Measurements from ENCODE around the gene ABCC10. TPM values are rescaled to one million over a fixed set of nuclear protein-coding genes. Genes with fewer than 3 reads are reported as not detected.

Gene ABCC10
- total RNA-seq, 4 donors from 2014 or later = 16.1 to 39.1 (median 27.4) TPM

- TF ChIP-seq CTCF (IDR thresholded peaks at IDR 0.05) = no peak
- TF ChIP-seq POLR2A (IDR thresholded peaks at IDR 0.05) = no peak
- no peak for TF ChIP-seq POLR2AphosphoS5 (IDR thresholded peaks at IDR 0.05)
- TF ChIP-seq EP300 (IDR thresholded peaks at IDR 0.05) = no peak
- WGBS = 95% methylated on average over 3 of the region's 3 CpGs
- peak overlapping the region; percentile 90 for H3K27ac ChIP-seq
- H3K4me3 ChIP-seq = peak overlapping the region; percentile 87
- no peak for DNase-seq (ENCODE audit: low spot score in 2 of 2)
- H3K4me1 ChIP-seq = peaks cover 30% of the 10 kb centered on the region
- H3K9me3 ChIP-seq = no peaks in the 10 kb centered on the region
- no peaks in the 10 kb centered on the region for H3K27me3 ChIP-seq
- H3K36me3 ChIP-seq = peaks cover 17% of the 10 kb centered on the region
Observed at GRCh38 chr6:43428874-43429273, 1.5 kb downstream of the ABCC10 start.

- H3K27me3 ChIP-seq = no peaks in the 10 kb centered on the region
- peaks cover 44% of the 10 kb centered on the region for H3K4me1 ChIP-seq
- H3K4me3 ChIP-seq = no peak overlapping the region
- DNase-seq (ENCODE audit: low spot score in 2 of 2) = peak in 1 of 2 donors; percentile 73
- H3K27ac ChIP-seq = no peak overlapping the region
- TF ChIP-seq CTCF (IDR thresholded peaks at IDR 0.05) (no peak), POLR2A (IDR thresholded peaks at IDR 0.05) (no peak), EP300 (IDR thresholded peaks at IDR 0.05) (no peak), POLR2AphosphoS5 (IDR thresholded peaks at IDR 0.05) (no peak)
- no peaks in the 10 kb centered on the region for H3K9me3 ChIP-seq
- WGBS = 82% methylated on average over 9 of the region's 19 CpGs
- H3K36me3 ChIP-seq = peaks cover 17% of the 10 kb centered on the region
Observed at GRCh38 chr6:43432009-43432945, 4.9 kb downstream of the ABCC10 start.

GRCh38 chr6:43433148-43433547, 5.8 kb downstream of the ABCC10 start:
- Histone ChIP-seq H3K4me1 (peaks cover 50% of the 10 kb centered on the region), H3K27me3 (no peaks in the 10 kb centered on the region), H3K27ac (no peak overlapping the region), H3K4me3 (no peak overlapping the region), H3K9me3 (no peaks in the 10 kb centered on the region), H3K36me3 (peaks cover 20% of the 10 kb centered on the region)
- 88% methylated on average over 4 of the region's 8 CpGs for WGBS
- no peak for TF ChIP-seq POLR2A (IDR thresholded peaks at IDR 0.05)
- TF ChIP-seq EP300 (IDR thresholded peaks at IDR 0.05) = no peak
- TF ChIP-seq POLR2AphosphoS5 (IDR thresholded peaks at IDR 0.05) = no peak
- no peak for TF ChIP-seq CTCF (IDR thresholded peaks at IDR 0.05)
- DNase-seq (ENCODE audit: low spot score in 2 of 2) = no peak

GRCh38 chr6:43434001-43434840, 6.9 kb downstream of the ABCC10 start:
- no peaks in the 10 kb centered on the region for H3K27me3 ChIP-seq
- H3K27ac ChIP-seq = no peak overlapping the region
- no peaks in the 10 kb centered on the region for H3K9me3 ChIP-seq
- TF ChIP-seq EP300 (IDR thresholded peaks at IDR 0.05) (no peak), POLR2AphosphoS5 (IDR thresholded peaks at IDR 0.05) (no peak), CTCF (IDR thresholded peaks at IDR 0.05) (no peak), POLR2A (IDR thresholded peaks at IDR 0.05) (no peak)
- H3K4me3 ChIP-seq = no peak overlapping the region
- peaks cover 31% of the 10 kb centered on the region for H3K36me3 ChIP-seq
- peaks cover 43% of the 10 kb centered on the region for H3K4me1 ChIP-seq
- DNase-seq (ENCODE audit: low spot score in 2 of 2) = no peak
- 86% methylated on average over 15 of the region's 15 CpGs for WGBS

- Histone ChIP-seq H3K36me3 (peaks cover 34% of the 10 kb centered on the region), H3K4me1 (peaks cover 36% of the 10 kb centered on the region), H3K27me3 (no peaks in the 10 kb centered on the region), H3K4me3 (no peak overlapping the region), H3K27ac (no peak overlapping the region), H3K9me3 (no peaks in the 10 kb centered on the region)
- DNase-seq (ENCODE audit: low spot score in 2 of 2) = no peak
- TF ChIP-seq POLR2AphosphoS5 (IDR thresholded peaks at IDR 0.05) (no peak), POLR2A (IDR thresholded peaks at IDR 0.05) (no peak), CTCF (IDR thresholded peaks at IDR 0.05) (no peak), EP300 (IDR thresholded peaks at IDR 0.05) (no peak)
- WGBS = 87% methylated on average over 4 of the region's 4 CpGs
Observed at GRCh38 chr6:43434943-43435342, 7.6 kb downstream of the ABCC10 start.

Measured in suprapubic skin (tissue), 4 donors.